GM12878 (cell line): Measurements from ENCODE around the gene KIF25. TPM values are rescaled to one million over a fixed set of nuclear protein-coding genes. Genes with fewer than 3 reads are reported as not detected.

Experiments used
- ATAC-seq: fragments of 200-7000 bp; cut with Tn5 transposase; 3 replicates; pipeline ENCODE4 v1.9.1; 2020; ENCODE audit warnings: mild to moderate bottlenecking, moderate library complexity
- BruUV-seq: library from RNA; stranded (reverse); fragments of 400-500 nt; replicated peaks from 2 replicates; lab custom pipeline; 2021; lab: Mats Ljungman, UMichigan
- CTCF ChIA-PET: fragments of 300-600 bp; sonication (Branson Sonifier 250); formaldehyde crosslinking; extraction: SDS; loops from one replicate; lab custom pipeline; 2021; ENCODE audit warnings: inconsistent platforms; lab: Yijun Ruan, JAX
- POLR2A ChIA-PET: fragments of 350-600 bp; formaldehyde crosslinking; extraction: SDS; loops from one replicate; lab custom pipeline; 2021; ENCODE audit warnings: inconsistent platforms; lab: Charles Lee
- RAD21 ChIA-PET: fragments of 300-600 bp; sonication (Branson Sonifier 250); formaldehyde crosslinking; loops from one replicate; lab custom pipeline; 2023; ENCODE audit warnings: antibody characterized with exemption; ENCODE audit not compliant: unreplicated experiment; lab: Charles Lee
- SMC1A ChIA-PET: fragments of 300-600 bp; sonication (Branson Sonifier 250); formaldehyde crosslinking; loops from one replicate; lab custom pipeline; 2023; ENCODE audit not compliant: unreplicated experiment, uncharacterized antibody; lab: Charles Lee
- DNase-seq: peaks from one replicate; pipeline ENCODE4 v3.0.0-alpha.2; 2011; ENCODE audit warnings: low read depth, low spot score
- FAIRE-seq: peaks from 3 replicates; lab custom pipeline; 2011; peaks lifted over from hg19 to GRCh38; lab: Jason Lieb, UNC
- H2AFZ ChIP-seq: 2 replicates; pipeline ENCODE4 v1.6.0; 2011; ENCODE audit warnings: low read depth, low read length, control low read depth; ENCODE audit not compliant: control insufficient read depth
- H3K27ac ChIP-seq: 2 replicates; pipeline ENCODE4 v1.5.1; 2011; ENCODE audit warnings: control low read depth; ENCODE audit not compliant: control insufficient read depth, insufficient read depth
- H3K27me3 ChIP-seq, 2 experiments: replicated peaks in 1 of 2; 2 replicates each; pipeline versions ENCODE4 v1.6.0 to v1.6.1; 2011; ENCODE audit warnings: low read length in 1 of 2; ENCODE audit not compliant: control insufficient read depth in 2 of 2, insufficient read depth in 2 of 2
- H3K36me3 ChIP-seq, 2 experiments: 2 replicates each; pipeline ENCODE4 v1.5.1; 2011; ENCODE audit warnings: low read length in 1 of 2; ENCODE audit not compliant: control insufficient read depth in 2 of 2, insufficient read depth in 2 of 2
- H3K4me1 ChIP-seq: 2 replicates; pipeline ENCODE4 v1.6.1; 2011; ENCODE audit warnings: mild to moderate bottlenecking, low read length, moderate library complexity, mixed read lengths; ENCODE audit not compliant: control insufficient read depth, insufficient read depth
- H3K4me2 ChIP-seq: 2 replicates; pipeline ENCODE4 v1.6.0; 2011; ENCODE audit warnings: control low read depth; ENCODE audit not compliant: control insufficient read depth, insufficient read depth
- H3K4me3 ChIP-seq: fragments of 200-600 bp; sonication (generic); 2 replicates; pipeline ENCODE4 v1.5.1; 2016
- H3K79me2 ChIP-seq: 2 replicates; pipeline ENCODE4 v1.6.0; 2011; ENCODE audit warnings: low read length; ENCODE audit not compliant: control insufficient read depth, insufficient read depth
- H3K9ac ChIP-seq: 2 replicates; pipeline ENCODE4 v1.8.0; 2011; ENCODE audit warnings: low read length, control low read depth, mixed read lengths; ENCODE audit not compliant: control insufficient read depth, insufficient read depth
- H3K9me3 ChIP-seq: replicated peaks from 3 replicates; pipeline ENCODE4 v1.5.1; 2011; ENCODE audit warnings: mild to moderate bottlenecking, low read length; ENCODE audit not compliant: control insufficient read depth, insufficient read depth
- H4K20me1 ChIP-seq: 2 replicates; pipeline ENCODE4 v1.6.0; 2011; ENCODE audit not compliant: control insufficient read depth, insufficient read depth
- ASH2L ChIP-seq: fragments of 300-600, 200-600 bp; sonication (generic); IDR thresholded peaks from 2 replicates; pipeline ENCODE4 v1.6.1; 2017; ENCODE audit warnings: low read depth, mild to moderate bottlenecking, borderline replicate concordance
- CBX5 ChIP-seq: sonication (generic); IDR thresholded peaks from 2 replicates; pipeline ENCODE4 v1.6.1; 2016; ENCODE audit warnings: low read depth, moderate library complexity, mild to moderate bottlenecking, inconsistent platforms
- CTCF ChIP-seq, 3 experiments: IDR thresholded peaks in 2 of 3; conservative IDR thresholded peaks in 1 of 3; 2 replicates each; pipeline ENCODE4 v1.5.1; 2011; ENCODE audit warnings: low read depth in 3 of 3, low read length in 3 of 3, mild to moderate bottlenecking in 3 of 3, control low read depth in 2 of 3, moderate library complexity in 2 of 3, inconsistent platforms in 1 of 3, mixed read lengths in 1 of 3; ENCODE audit not compliant: control insufficient read depth in 2 of 3, insufficient read depth in 1 of 3; ENCODE audit errors: extremely low read depth in 1 of 3
- E2F8 ChIP-seq: fragments of 450-650 bp; IDR thresholded peaks from 2 replicates; pipeline ENCODE4 v1.6.1; 2018; ENCODE audit warnings: mild to moderate bottlenecking, low read depth, moderate library complexity; ENCODE audit not compliant: partially characterized antibody
- IKZF2 ChIP-seq, 2 experiments: fragments of 450-650 bp; IDR thresholded peaks; 2 replicates each; pipeline ENCODE4 v1.6.1; 2017; ENCODE audit warnings: mild to moderate bottlenecking in 2 of 2, moderate library complexity in 2 of 2
- IRF4 ChIP-seq: IDR thresholded peaks from 2 replicates; pipeline ENCODE4 v1.6.1; 2011; ENCODE audit warnings: low read depth, low read length
- MXI1 ChIP-seq: fragments of 150-350 bp; IDR thresholded peaks from 2 replicates; pipeline ENCODE4 v1.6.1; 2011; ENCODE audit warnings: low read depth, mild to moderate bottlenecking, inconsistent platforms, low read length, improper control_type of control experiment
- NRF1 ChIP-seq: conservative IDR thresholded peaks from 2 replicates; pipeline ENCODE4 v1.6.1; 2011; ENCODE audit warnings: mild to moderate bottlenecking, low read depth, low read length, improper control_type of control experiment
- PML ChIP-seq: IDR thresholded peaks from 2 replicates; pipeline ENCODE4 v1.6.1; 2012; ENCODE audit warnings: low read length, inconsistent platforms
- POLR2AphosphoS2 ChIP-seq: IDR thresholded peaks from 2 replicates; pipeline ENCODE4 v1.6.1; 2011; ENCODE audit warnings: low read depth, mild to moderate bottlenecking, low read length, improper control_type of control experiment, moderate library complexity
- RELA ChIP-seq: fragments of 450-650 bp; IDR thresholded peaks from 2 replicates; pipeline ENCODE4 v1.8.0; 2014; ENCODE audit warnings: borderline replicate concordance; ENCODE audit not compliant: partially characterized antibody
- SREBF1 ChIP-seq: IDR thresholded peaks from 2 replicates; pipeline ENCODE4 v1.6.1; 2012; ENCODE audit warnings: mild to moderate bottlenecking, low read length
- STAT1 ChIP-seq: fragments of 450-650 bp; conservative IDR thresholded peaks from 2 replicates; pipeline ENCODE4 v1.6.1; 2014; ENCODE audit warnings: antibody characterized with exemption, mild to moderate bottlenecking
- TCF7 ChIP-seq: IDR thresholded peaks from 2 replicates; pipeline ENCODE4 v1.6.1; 2014; ENCODE audit warnings: antibody characterized with exemption, borderline replicate concordance
- ZBED1 ChIP-seq: IDR thresholded peaks from 2 replicates; pipeline ENCODE4 v1.6.1; 2016; ENCODE audit warnings: borderline replicate concordance
- ZSCAN29 ChIP-seq: fragments of 450-650 bp; IDR thresholded peaks from 2 replicates; pipeline ENCODE4 v1.6.1; 2017; ENCODE audit warnings: mild to moderate bottlenecking, moderate library complexity
- WGBS: methylation state at CpG from one replicate; pipeline ENCODE4 v1.1.6; 2016; ENCODE audit warnings: low lambda C conversion rate; ENCODE audit not compliant: insufficient replicate concordance, insufficient coverage; ENCODE audit errors: missing lambda C conversion rate; 5-methylcytosine and 5-hydroxymethylcytosine counted together
- in situ Hi-C: fragments of 300-500 bp; cut with MboI; formaldehyde crosslinking; loops from 9 replicates; pipeline ENCODE4 v1.14.3; 2018; ENCODE audit warnings: mixed read lengths
- intact Hi-C: fragments of 100-400 bp; cut with micrococcal nuclease; formaldehyde crosslinking; loops from one replicate; pipeline ENCODE4 v1.14.2; 2022; ENCODE audit not compliant: unreplicated experiment
- polyA plus RNA-seq, 11 experiments: library from polyadenylated mRNA; depleted of rRNA in 4 of 11; unstranded in 6 of 11; stranded (reverse) in 5 of 11; fragments of >200 nt; fragmentation: Nextera tagmentation in 4 of 11; fragmentation: Illumina TruSeq in 1 of 11; extraction: Ambion mirVana in 4 of 11; extraction: Trizol in 1 of 11; gene quantifications; 1 replicate in 1 of 11; 2 replicates in 10 of 11; pipeline versions ENCODE4 v1.2.1 to v1.2.3, GENCODE V29; 2011 to 2016; ENCODE audit warnings: inconsistent platforms in 2 of 11, missing spikeins in 2 of 11, low read depth in 1 of 11
- total RNA-seq, 4 experiments: library from RNA; depleted of rRNA in 3 of 4; stranded (reverse); fragments of >200 nt in 3 of 4; fragmentation: Illumina TruSeq in 1 of 4; extraction: Trizol in 1 of 4; gene quantifications; 2 replicates each; pipeline versions ENCODE4 v1.2.1 to v1.2.3, GENCODE V29; 2013 to 2021
- TF ChIP-seq, protein P1 (sequence below): fragments of 450-650 bp; IDR thresholded peaks from 2 replicates; pipeline ENCODE4 v1.6.1; 2016; ENCODE audit warnings: mild to moderate bottlenecking

Gene KIF25
- total and polyA plus RNA-seq, 10 of the 15 experiments (the other 5 are each of a cell fraction or from before 2014, with no cell fraction given): not detected

- TF ChIP-seq ZBED1 (no peak), ASH2L (no peak), IRF4 (no peak), RELA (no peak)
- TF ChIP-seq, all 136 proteins: peak for 0
Observed at GRCh38 chr6:167979436-167980139, 17.9 kb upstream of the KIF25 start (continued).

DNA sequence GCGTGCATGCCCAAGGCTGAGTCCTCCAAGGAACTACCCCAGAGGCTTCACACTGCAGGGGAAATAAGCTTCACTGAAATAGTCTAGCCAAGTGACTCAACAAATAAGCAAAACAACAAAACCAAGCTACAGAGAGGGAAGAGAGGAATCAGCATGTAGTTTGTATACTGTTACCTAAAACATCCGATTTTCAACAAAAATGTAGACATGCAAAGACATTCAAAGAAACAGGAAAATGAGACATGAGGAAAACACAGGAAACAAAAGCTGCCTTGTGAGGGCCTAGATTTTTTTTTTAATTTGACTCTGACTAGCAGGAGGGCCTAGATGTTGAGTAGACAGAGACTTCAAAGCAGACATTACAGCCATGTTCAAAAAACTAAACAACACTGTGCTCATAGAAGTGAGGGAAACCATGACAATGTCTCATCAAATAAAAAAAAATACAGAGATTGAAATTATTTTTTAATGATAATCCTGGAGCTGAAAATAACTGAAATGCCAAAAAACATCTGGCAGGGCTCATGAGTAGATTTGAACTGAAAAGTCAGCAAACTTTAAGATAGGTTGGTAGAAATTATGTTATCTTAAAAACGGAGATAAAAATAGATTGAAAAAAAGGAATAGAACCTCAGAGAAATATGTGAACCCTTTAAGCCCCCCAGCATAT lies 16.4 kb upstream of the KIF25 start:
- no peak overlapping the region for H3K27ac ChIP-seq
- no peak for ATAC-seq
- ChIA-PET POLR2A (no interaction called here), RAD21 (no interaction called here), CTCF (no interaction called here), SMC1A (no interaction called here)
- H2AFZ ChIP-seq: no peak overlapping the region
- WGBS: 47% methylated on average over 3 of the region's 3 CpGs
- H3K4me1 ChIP-seq: no peaks in the 10 kb centered on the region
- H3K27me3 ChIP-seq: no peaks in the 10 kb centered on the region
- FAIRE-seq: no peak
- intact Hi-C loops (no loop called here), in situ Hi-C loops (no loop called here)
- H3K4me3 ChIP-seq: no peak overlapping the region
- DNase-seq: no peak
- H3K79me2 ChIP-seq: no peaks in the 10 kb centered on the region
- no peak overlapping the region for H3K4me2 ChIP-seq
- H3K9ac ChIP-seq: no peak overlapping the region
- BruUV-seq: no TSS peak
- H3K9me3 ChIP-seq: no peaks in the 10 kb centered on the region
- H3K36me3 ChIP-seq: no peaks in the 10 kb centered on the region
- no peaks in the 10 kb centered on the region for H4K20me1 ChIP-seq
- TF ChIP-seq E2F8 (no peak), RELA (no peak), POLR2AphosphoS2 (no peak), PML (no peak), CBX5 (no peak), NRF1 (no peak), MXI1 (no peak), TCF7 (no peak), IKZF2 (IDR thresholded peaks at IDR 0.05) (no peak), ZSCAN29 (no peak), STAT1 (no peak), SREBF1 (no peak), CTCF (IDR thresholded peaks at IDR 0.05 in 2 of 3, conservative IDR thresholded peaks at IDR 0.05 in 1 of 3; ENCODE audit: control insufficient read depth in 2 of 3, extremely low read depth in 1 of 3, insufficient read depth in 1 of 3, low read depth in 3 of 3, low read length in 3 of 3) (no peak)
- TF ChIP-seq, protein P1, sequence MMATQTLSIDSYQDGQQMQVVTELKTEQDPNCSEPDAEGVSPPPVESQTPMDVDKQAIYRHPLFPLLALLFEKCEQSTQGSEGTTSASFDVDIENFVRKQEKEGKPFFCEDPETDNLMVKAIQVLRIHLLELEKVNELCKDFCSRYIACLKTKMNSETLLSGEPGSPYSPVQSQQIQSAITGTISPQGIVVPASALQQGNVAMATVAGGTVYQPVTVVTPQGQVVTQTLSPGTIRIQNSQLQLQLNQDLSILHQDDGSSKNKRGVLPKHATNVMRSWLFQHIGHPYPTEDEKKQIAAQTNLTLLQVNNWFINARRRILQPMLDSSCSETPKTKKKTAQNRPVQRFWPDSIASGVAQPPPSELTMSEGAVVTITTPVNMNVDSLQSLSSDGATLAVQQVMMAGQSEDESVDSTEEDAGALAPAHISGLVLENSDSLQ: no peak
